Lower lobe of right lung (tissue), 2 donors: ENCODE measurements around the gene PCDHB4. TPM values are rescaled to one million over a fixed set of nuclear protein-coding genes. Genes with fewer than 3 reads are reported as not detected.
A peak's percentile ranks its signal among the peaks of the same experiment; 100 is the strongest.
"Not testable (repeated sequence)": the region's sequence is repeated elsewhere in the genome, so short reads cannot be mapped to it uniquely, and the experiment has no call there.

Experiments used
- ATAC-seq, 2 donors: fragments of 200-7000 bp; cut with Tn5 transposase; one replicate each; pipeline ENCODE4 v1.9.1; 2020 to 2022; ENCODE audit warnings: mild to moderate bottlenecking in 2 of 2, moderate library complexity in 2 of 2
- DNase-seq: peaks from one replicate; pipeline ENCODE4 v3.0.0-alpha.2; 2020
- H3K27ac ChIP-seq: fragments of 200-600 bp; one replicate; pipeline ENCODE4 v1.8.0; 2022
- H3K27me3 ChIP-seq: fragments of 200-600 bp; one replicate; pipeline ENCODE4 v1.8.0; 2022; ENCODE audit warnings: low read depth
- H3K36me3 ChIP-seq: fragments of 200-600 bp; one replicate; pipeline ENCODE4 v1.8.0; 2022; ENCODE audit warnings: mild to moderate bottlenecking
- H3K4me1 ChIP-seq: fragments of 200-600 bp; one replicate; pipeline ENCODE4 v1.8.0; 2022
- H3K4me3 ChIP-seq: fragments of 200-600 bp; one replicate; pipeline ENCODE4 v1.8.0; 2022; ENCODE audit warnings: mild to moderate bottlenecking
- H3K9me3 ChIP-seq: fragments of 200-600 bp; one replicate; pipeline ENCODE4 v1.8.0; 2022
- CTCF ChIP-seq: fragments of 200-600 bp; IDR thresholded peaks from one replicate; pipeline ENCODE4 v1.8.0; 2022; ENCODE audit warnings: antibody characterized with exemption, mild to moderate bottlenecking
- intact Hi-C: fragments of 100-400 bp; cut with DNase I; formaldehyde crosslinking; loops from one replicate; pipeline ENCODE4 v1.11.0; 2022
- total RNA-seq: library from RNA; stranded (reverse); fragmentation: NEBNext Ultra II Directional; extraction: Animal tissue kit (Norgen Biotek cat#: 25700); gene quantifications from one replicate; pipeline ENCODE4 v1.2.1, GENCODE V29; 2021
- donor health status: DM: no; HTN: yes; CAD: no; lungs with severe emphysema.

Gene PCDHB4
- total RNA-seq, 1 donor from 2014 or later, result 2.2 TPM

GRCh38 chr5:141135718-141136266, 14.2 kb downstream of the PCDHB4 start:
- H3K4me3 ChIP-seq, result peak overlapping the region; percentile 31
- no peak overlapping the region for H3K27ac ChIP-seq
- intact Hi-C loops, result no loop called here
- H3K36me3 ChIP-seq, result no peaks in the 10 kb centered on the region
- no peaks in the 10 kb centered on the region for H3K4me1 ChIP-seq
- no peak for ATAC-seq
- TF ChIP-seq CTCF, result no peak
- peaks cover 21% of the 10 kb centered on the region for H3K9me3 ChIP-seq
- H3K27me3 ChIP-seq, result no peaks in the 10 kb centered on the region
- no peak for DNase-seq

- H3K4me3 ChIP-seq, H3K4me1 ChIP-seq, H3K27me3 ChIP-seq, H3K27ac ChIP-seq, H3K36me3 ChIP-seq, intact Hi-C loops, ATAC-seq, DNase-seq: not testable (repeated sequence)
- H3K9me3 ChIP-seq, result peaks cover 21% of the 10 kb centered on the region
These were observed 15.7 kb downstream of the PCDHB4 start for GRCh38 chr5:141137346-141137745.

GRCh38 chr5:141149812-141150211, 28.2 kb downstream of the PCDHB4 start, which contains the start of gene PCDHB6:
Gene PCDHB6 (plus strand): TSS chr5:141150057. CDS start chr5:141150258, 201 bp downstream.
- ATAC-seq (no peak), DNase-seq (no peak)
- no peaks in the 10 kb centered on the region for H3K36me3 ChIP-seq
- intact Hi-C loops, result no loop called here
- no peak within 1 kb of the TSS for H3K27ac ChIP-seq
- H3K9me3 ChIP-seq, result peaks cover 9% of the 10 kb centered on the region
- H3K4me1 ChIP-seq, result no peaks in the 10 kb centered on the region
- peak; percentile 11 for TF ChIP-seq CTCF
- H3K4me3 ChIP-seq, result peak within 1 kb of the TSS; percentile 15
- no peaks in the 10 kb centered on the region for H3K27me3 ChIP-seq

- Histone ChIP-seq H3K36me3 (no peaks in the 10 kb centered on the region), H3K27me3 (no peaks in the 10 kb centered on the region), H3K27ac (no peak overlapping the region), H3K4me1 (no peaks in the 10 kb centered on the region), H3K4me3 (peak overlapping the region; percentile 15), H3K9me3 (peaks cover 9% of the 10 kb centered on the region)
- ATAC-seq (no peak), DNase-seq (no peak)
- no peak for TF ChIP-seq CTCF
- intact Hi-C loops, result no loop called here
These were observed 28.8 kb downstream of the PCDHB4 start for GRCh38 chr5:141150224-141150992.

GRCh38 chr5:141150993-141151325, 29.3 kb downstream of the PCDHB4 start:
- Histone ChIP-seq H3K36me3 (no peaks in the 10 kb centered on the region), H3K4me1 (no peaks in the 10 kb centered on the region), H3K4me3 (no peak overlapping the region), H3K27me3 (no peaks in the 10 kb centered on the region), H3K27ac (no peak overlapping the region), H3K9me3 (peaks cover 11% of the 10 kb centered on the region)
- DNase-seq, result no peak
- TF ChIP-seq CTCF, result no peak
- no peak for ATAC-seq
- intact Hi-C loops, result no loop called here

- ATAC-seq, H3K4me3 ChIP-seq, H3K27ac ChIP-seq, H3K36me3 ChIP-seq, H3K27me3 ChIP-seq, DNase-seq, intact Hi-C loops, H3K4me1 ChIP-seq: not testable (repeated sequence)
- H3K9me3 ChIP-seq, result peaks cover 18% of the 10 kb centered on the region
These were observed 30.0 kb downstream of the PCDHB4 start for GRCh38 chr5:141151632-141152031.

- intact Hi-C loops, H3K4me1 ChIP-seq, H3K27me3 ChIP-seq, ATAC-seq, H3K27ac ChIP-seq, H3K36me3 ChIP-seq, H3K4me3 ChIP-seq, DNase-seq: not testable (repeated sequence)
- peaks cover 19% of the 10 kb centered on the region for H3K9me3 ChIP-seq
These were observed 30.5 kb downstream of the PCDHB4 start for GRCh38 chr5:141152096-141152495.
